T-helper 1 cell (primary cell): ENCODE data around the gene WDR1.

ENCODE experiments used
- DNase-seq, 5 donors: peaks; one replicate each; pipeline ENCODE4 v3.0.0-alpha.2; 2012 to 2020

Gene WDR1

DNA sequence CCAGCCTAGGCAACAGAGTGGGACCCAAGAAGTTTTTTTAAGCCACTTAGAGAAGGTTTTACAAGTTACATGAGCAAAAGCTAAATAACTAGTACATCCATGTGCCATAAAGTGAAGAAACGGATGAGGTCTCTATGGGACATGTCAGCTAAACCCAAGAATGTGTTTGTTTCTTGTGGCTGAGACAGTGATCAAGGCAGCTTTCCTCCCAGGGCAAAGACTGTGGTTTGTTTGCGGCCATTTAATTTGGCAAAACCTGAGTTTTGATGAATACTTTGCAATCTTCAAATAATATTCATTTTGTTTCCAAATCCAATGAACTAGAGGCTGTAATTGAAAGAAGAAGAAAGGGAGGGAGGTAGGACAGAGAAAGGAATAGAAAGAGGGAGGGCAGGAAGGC lies 50.4 kb downstream of the WDR1 start:
- DNase-seq = no peak

DNA sequence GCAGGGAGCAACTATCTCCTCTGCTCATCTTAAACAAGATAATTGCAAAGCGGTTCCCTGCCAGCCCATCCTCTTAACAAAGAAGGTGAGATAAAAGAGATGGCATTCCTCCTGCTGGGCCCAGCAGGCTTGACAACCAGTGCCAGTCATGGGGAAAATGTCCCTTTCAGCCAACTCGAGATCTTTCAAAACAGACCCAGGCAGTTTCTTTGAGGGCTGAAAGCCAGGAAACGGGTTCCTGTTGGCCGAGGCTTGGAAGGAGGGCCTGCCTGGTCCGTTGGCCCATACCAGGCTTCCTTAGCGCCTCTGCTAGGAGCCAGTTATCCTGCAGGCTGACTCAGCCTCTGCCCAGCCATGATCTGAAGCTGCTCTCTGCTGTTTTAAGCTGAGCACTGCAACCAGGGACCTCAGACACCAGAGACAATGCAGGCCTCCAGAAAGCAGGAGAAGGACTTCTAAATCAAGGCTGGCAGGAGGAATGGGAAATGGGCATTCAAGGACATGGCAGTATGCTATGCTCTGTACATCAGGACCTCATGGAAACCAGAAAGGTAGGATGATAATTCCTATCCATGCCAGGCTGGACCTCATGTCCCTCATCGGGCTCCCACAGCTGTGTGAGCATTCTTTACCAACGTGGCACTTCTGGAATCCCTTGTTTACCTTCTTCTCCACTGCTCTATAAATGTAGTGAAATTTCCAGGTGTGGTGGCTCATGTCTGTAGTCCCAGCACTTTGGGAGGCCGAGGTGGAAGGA lies 52.9 kb downstream of the WDR1 start:
- DNase-seq = no peak

GRCh38 chr4:10061650-10062415 lies 54.8 kb downstream of the WDR1 start:
- no peak for DNase-seq

DNA sequence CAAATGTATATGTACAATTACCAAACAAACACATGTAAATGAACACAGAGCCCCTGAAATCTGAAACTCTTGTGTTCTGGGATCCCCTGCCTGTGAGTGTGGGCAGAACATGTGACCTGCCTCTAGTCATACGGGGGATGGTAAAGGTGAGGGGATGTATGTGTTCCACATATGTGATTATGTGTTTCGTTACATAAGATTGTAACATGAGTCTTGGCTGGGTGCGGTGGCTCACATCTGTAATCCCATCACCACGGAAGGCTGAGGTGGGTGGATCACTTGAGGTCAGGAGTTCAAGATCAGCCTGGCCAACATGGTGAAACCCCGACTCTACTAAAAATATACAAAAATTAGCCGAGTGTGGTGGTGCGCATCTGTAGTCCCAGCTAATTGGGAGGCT lies 58.2 kb downstream of the WDR1 start:
- DNase-seq = no peak

DNA sequence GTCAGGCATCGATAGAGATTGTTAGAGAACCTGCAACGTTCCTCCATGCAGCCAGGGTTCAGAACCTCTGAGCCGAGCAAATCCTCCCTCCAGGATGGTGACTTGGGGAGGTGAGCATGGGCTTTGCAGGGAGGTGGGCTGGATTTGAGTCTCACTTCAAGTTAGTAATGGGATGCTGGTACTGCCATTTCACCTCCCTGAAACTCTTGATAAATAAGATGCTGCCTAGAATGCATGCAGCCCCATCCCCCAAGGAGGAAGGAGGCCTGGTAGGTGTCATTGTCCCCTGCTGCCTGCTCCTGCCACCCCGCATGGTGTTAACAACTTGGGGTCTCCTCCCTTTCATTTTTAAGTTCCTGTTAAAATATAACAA lies 59.6 kb downstream of the WDR1 start:
- DNase-seq = no peak

DNA sequence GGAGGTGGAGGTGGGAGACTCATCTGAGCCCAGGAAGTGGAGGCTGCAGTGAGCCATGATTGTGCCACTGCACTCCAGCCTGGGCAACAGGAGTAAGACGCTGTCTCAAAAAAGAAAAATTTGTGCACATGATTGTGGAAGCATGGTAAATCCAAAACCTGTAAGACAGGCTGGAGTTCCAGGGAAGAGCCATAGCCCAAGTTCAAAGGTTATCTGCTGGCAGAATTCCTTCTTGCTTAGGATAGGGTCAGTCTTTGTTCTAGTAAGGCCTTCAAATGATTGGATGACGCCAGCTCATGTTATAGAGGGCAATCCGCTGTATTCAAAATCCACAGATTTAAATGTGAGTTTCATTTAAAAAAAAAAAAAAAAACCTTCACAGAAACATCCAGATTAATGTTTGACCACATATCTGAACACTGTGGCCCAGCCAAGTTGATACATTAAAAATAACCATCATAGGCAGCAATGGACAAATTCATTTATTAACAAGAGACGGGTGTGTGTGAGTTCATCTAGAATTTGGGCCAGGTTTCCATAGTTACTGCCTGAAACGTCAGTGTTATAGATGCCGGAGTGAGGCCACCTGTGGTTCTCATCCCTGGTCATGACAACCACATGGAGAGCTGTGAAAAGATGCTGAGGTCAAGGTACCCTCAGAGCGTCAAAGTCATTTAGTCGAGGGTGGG lies 60.1 kb downstream of the WDR1 start:
- DNase-seq = no peak

- no peak for DNase-seq
These were observed 60.7 kb downstream of the WDR1 start for GRCh38 chr4:10055871-10056270.

- DNase-seq = no peak
These were observed 62.0 kb downstream of the WDR1 start for GRCh38 chr4:10054571-10055041.

DNA sequence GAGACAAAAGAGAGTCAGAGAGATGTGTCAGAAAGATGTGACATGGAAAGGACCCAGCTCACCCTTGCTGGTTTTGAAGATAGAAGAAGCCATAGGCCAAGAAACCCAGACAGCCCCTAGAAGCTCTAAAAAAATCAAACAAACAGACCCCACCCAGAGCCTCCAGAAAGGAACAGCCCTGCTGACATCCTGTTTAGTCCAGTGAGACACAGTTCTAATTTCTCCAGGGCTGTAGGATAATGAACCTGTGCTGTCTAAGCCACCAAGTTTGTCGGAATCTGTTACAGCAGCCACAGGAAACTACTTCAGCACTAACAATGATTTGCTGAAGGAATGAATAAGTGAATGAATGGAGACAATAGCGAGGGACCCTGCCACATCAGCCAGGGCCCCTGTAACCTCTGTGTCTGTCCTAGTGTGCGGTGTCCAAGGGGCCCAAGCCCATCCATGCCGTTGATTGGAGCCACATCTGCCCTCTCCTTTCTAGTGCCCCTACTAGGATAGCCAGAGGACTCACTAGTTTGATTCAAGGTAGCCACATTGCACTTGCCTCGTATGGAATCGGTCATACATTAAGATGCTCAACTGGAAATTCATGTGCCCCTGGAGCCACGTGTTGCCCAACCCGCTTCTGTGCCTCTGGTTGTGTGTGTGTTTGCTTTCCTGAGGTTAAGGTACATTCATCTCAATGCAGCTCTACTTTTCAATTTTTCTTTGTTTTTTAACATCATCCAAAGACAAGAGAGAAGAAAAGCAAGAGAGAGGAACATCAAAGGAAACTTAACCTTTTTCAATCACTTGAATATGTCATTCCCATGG lies 62.8 kb downstream of the WDR1 start:
- DNase-seq = no peak

GRCh38 chr4:10051517-10052135 lies 65.0 kb downstream of the WDR1 start:
- DNase-seq = no peak

DNA sequence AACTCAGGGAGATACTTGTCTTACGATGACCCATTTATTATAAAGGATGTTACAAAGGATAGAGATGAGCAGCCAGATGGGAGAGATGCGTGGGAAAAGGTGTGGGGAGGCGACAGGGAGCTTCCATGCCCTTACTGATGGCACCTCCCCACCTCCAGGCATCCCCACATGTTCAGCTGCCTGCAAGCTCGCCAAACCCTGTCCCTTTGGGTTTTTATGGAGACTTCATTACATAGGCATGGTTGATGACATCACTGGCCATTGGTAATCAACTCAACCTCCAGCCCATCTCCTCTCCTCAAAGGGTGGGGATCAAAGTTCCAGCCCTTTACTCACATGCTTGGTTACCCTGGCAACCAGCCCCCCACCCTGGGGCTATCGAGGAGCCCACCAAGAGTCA lies 65.9 kb downstream of the WDR1 start:
- no peak for DNase-seq

DNA sequence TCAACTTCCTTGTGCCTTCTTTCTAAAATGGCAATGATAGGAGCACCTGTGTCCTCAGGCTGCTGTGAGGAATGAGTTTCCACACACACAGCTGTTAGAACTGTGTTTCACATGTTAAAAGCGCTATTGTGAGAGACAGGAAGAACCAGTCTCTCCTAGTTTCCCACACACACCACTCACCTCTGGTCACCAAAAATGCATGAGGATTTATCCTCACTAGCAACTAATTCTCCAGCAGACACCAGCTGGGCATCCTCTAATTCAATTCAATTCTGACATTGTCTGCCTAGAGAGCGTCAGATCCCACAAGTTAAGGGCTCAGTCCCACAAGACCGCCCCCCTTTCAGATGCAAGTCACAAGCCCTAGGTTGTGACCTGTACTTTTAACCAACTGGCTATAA lies 66.3 kb downstream of the WDR1 start:
- no peak for DNase-seq

- no peak for DNase-seq
These were observed 67.5 kb downstream of the WDR1 start for GRCh38 chr4:10048941-10049697.

GRCh38 chr4:10047967-10048366 lies 68.6 kb downstream of the WDR1 start:
- DNase-seq = no peak

- no peak for DNase-seq
These were observed 70.1 kb downstream of the WDR1 start for GRCh38 chr4:10046471-10046870.

GRCh38 chr4:10045481-10045880 lies 71.1 kb downstream of the WDR1 start:
- DNase-seq = no peak

DNA sequence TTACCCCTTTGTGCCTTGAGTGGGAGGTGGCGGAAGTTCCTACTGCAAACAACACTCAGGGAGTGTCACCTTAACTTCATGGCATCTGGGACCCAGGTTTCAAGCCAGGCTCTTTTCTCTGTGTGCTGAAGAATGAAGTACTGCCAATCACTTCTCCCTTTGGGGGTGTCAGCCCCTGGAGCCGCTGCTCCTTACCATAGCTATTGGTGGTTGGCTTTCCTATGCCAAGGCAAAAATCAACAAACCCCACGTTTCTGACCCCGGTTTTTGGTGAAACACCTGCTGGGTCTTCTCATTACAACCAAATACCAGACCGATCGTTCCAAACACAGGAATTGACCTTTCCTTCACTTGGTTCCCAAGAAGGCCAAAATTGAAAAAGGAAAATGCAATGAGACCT lies 75.6 kb downstream of the WDR1 start:
- no peak for DNase-seq

DNA sequence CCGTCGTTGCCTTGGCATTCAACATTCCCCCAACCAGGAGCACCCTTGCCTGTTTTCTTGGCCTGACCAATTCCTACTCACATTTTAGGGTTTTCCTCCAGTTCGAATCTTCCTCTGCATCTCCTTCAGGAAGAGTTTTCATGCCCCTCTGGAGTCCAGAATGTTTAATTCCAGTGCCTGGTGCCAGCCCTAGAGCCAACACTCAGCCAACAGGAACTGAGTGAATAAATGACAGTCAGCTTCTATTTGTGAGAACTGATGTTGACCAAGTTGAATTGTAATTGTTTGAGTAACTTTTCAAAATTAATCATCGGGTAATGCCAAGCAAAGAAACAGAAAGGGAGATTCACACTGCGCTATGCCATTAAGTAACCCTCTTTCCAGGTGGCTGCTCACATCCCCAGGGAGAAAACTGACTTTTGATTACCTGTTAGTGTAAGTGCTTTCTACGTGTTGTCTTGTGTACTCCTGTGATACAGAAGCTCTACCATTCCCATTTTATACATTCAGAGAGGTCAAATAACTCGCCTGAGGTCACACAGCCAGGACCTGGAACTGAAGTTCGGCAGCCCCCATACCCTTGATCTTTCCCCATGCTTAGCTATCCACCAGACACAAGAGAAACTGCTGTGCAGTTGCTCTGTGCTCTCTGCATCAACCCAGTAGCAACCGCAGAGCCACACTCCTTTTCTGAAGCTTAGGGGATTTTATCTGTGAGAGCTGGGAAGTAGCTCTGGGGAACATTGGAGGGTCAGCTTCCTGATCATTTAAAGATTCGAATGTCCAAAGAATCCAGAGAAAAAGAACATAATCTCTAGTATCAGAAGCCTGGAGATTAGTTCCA lies 76.3 kb downstream of the WDR1 start:
- DNase-seq = no peak

GRCh38 chr4:10036807-10037342 lies 79.7 kb downstream of the WDR1 start:
- DNase-seq = no peak

DNA sequence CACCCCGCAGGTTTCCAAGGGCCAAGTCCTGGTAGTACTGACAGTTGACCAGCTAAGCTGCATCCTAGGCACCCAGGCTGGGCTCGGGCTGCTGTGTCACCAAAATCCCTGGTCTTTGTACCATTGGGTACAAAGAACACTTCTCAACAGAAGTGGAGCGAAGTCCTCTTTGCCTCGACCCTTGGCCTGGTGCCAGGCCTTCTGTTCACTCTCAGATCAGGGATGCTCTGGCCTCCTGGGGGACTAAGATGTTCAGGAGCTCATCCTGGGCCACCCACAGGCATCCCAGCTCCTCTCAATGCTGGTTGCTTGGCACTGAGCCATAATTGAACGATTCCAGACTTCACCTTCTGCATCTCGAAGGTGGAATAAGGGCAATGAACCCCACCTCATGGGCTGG lies 81.5 kb downstream of the WDR1 start:
- no peak for DNase-seq
